ENCODE measurements around the gene EXOC5. TPM values are rescaled to one million over a fixed set of nuclear protein-coding genes. Genes with fewer than 3 reads are reported as not detected.
"Not testable (repeated sequence)": the region's sequence is repeated elsewhere in the genome, so short reads cannot be mapped to it uniquely, and the experiment has no call there.

Gene EXOC5
- total RNA-seq, 2 experiments from 2014 or later: 69.2 to 69.6 TPM

DNA sequence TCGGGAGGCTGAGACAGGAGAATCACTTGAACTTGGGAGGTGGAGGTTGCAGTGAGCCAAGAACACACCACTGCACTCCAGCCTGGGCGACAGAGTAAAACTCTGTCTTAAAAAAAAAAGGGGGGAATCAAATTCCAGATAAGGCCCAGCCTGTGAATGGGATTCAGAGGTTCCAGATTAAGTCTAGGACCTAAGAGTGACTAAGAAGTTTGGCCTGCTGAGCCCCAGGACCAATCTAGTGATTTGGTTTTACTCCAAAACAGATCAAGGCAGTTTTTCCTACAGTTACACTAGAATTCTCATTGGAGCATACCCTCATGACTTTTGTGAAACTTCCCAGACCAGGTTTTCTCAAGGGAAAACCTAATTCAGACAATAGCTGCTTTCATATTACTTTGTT is 22.8 kb downstream of the EXOC5 start:
- CTCF ChIA-PET: no interaction called here
- Mint-ChIP-seq H3K9me3 (ENCODE audit: insufficient read depth) (no peaks in the 10 kb centered on the region), H3K27me3 (ENCODE audit: low read depth) (no peaks in the 10 kb centered on the region), H3K4me1 (ENCODE audit: low read depth) (no peaks in the 10 kb centered on the region), H3K36me3 (ENCODE audit: low read depth) (peaks cover 11% of the 10 kb centered on the region), H3K27ac (no peak overlapping the region), H3K4me3 (no peak overlapping the region)
- no peak for ATAC-seq
- POLR2A ChIA-PET: no interaction called here
- DNase-seq: no peak

GRCh38 chr14:57244106-57244505 is 24.6 kb downstream of the EXOC5 start:
- Mint-ChIP-seq H3K4me1 (ENCODE audit: low read depth) (no peaks in the 10 kb centered on the region), H3K27me3 (ENCODE audit: low read depth) (no peaks in the 10 kb centered on the region), H3K4me3 (no peak overlapping the region), H3K27ac (no peak overlapping the region), H3K9me3 (ENCODE audit: insufficient read depth) (no peaks in the 10 kb centered on the region), H3K36me3 (ENCODE audit: low read depth) (peaks cover 11% of the 10 kb centered on the region)
- ChIA-PET CTCF (interaction anchor here (1.1 to 1.4 kb wide), 2 partner anchors 39 to 45 kb away, joined by 3 read pairs; no protein-coding TSS in a partner anchor), POLR2A (interaction anchor here (0.9 kb wide), 1 partner anchor 25 kb away, joined by 3 read pairs; no protein-coding TSS in a partner anchor)
- no peak for DNase-seq
- no peak for ATAC-seq

GRCh38 chr14:57243320-57243719 is 25.4 kb downstream of the EXOC5 start:
- DNase-seq (no peak), ATAC-seq (no peak)
- Mint-ChIP-seq H3K4me1 (ENCODE audit: low read depth) (no peaks in the 10 kb centered on the region), H3K27ac (no peak overlapping the region), H3K36me3 (ENCODE audit: low read depth) (peaks cover 11% of the 10 kb centered on the region), H3K9me3 (ENCODE audit: insufficient read depth) (no peaks in the 10 kb centered on the region), H3K27me3 (ENCODE audit: low read depth) (no peaks in the 10 kb centered on the region), H3K4me3 (no peak overlapping the region)
- ChIA-PET CTCF (interaction anchor here (1.1 kb wide), 1 partner anchor 46 kb away, joined by 3 read pairs; no protein-coding TSS in a partner anchor), POLR2A (no interaction called here)

DNA sequence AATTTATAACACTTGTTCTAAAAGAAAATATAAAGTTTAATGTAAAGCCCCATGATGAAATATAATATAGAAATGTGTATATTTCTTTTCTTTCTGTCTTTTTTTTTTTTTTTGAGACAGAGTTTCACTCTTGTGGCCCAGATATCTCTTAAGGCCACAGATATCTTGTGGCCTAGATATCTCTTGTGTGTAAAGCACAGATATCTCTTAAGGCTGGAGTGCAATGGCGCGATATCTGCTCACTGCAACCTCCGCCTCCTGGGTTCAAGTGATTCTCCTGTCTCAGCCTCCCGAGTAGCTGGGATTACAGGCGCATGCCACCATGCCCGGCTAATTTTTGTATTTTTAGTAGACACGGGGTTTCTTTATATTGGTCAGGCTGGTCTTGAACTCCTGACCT is 28.6 kb downstream of the EXOC5 start:
- H3K27me3 Mint-ChIP-seq (ENCODE audit: low read depth); ATAC-seq; H3K4me3 Mint-ChIP-seq; H3K9me3 Mint-ChIP-seq (ENCODE audit: insufficient read depth); POLR2A ChIA-PET; DNase-seq; H3K4me1 Mint-ChIP-seq (ENCODE audit: low read depth); CTCF ChIA-PET; H3K27ac Mint-ChIP-seq; H3K36me3 Mint-ChIP-seq (ENCODE audit: low read depth): not testable (repeated sequence)

DNA sequence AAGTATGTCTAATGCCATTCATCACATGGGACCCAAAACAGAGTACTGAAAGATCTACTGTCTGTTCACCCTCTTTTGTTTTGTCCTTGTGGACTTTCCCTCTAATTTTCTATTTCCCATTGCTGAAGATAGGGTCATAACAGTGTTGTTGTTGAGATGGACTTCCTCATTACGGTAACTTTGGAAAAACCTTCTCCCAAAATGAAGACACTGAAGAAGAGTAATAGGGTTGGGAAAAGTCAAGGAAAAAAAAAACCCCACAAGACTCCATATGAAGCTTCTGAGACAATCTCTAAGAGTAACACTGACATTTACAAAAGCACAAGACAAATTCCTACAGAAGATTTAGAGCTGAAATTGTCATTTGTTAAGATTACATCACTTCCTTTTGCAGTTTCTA is 36.7 kb downstream of the EXOC5 start:
- Mint-ChIP-seq H3K4me3 (no peak overlapping the region), H3K27me3 (ENCODE audit: low read depth) (no peaks in the 10 kb centered on the region), H3K36me3 (ENCODE audit: low read depth) (peaks cover 40% of the 10 kb centered on the region), H3K9me3 (ENCODE audit: insufficient read depth) (no peaks in the 10 kb centered on the region), H3K4me1 (ENCODE audit: low read depth) (peaks cover 1% of the 10 kb centered on the region), H3K27ac (no peak overlapping the region)
- ChIA-PET POLR2A (no interaction called here), CTCF (no interaction called here)
- no peak for DNase-seq
- ATAC-seq: no peak

GRCh38 chr14:57228320-57228719 is 40.4 kb downstream of the EXOC5 start:
- H3K9me3 Mint-ChIP-seq (ENCODE audit: insufficient read depth); H3K27me3 Mint-ChIP-seq (ENCODE audit: low read depth); H3K4me1 Mint-ChIP-seq (ENCODE audit: low read depth); CTCF ChIA-PET; POLR2A ChIA-PET; H3K27ac Mint-ChIP-seq; H3K4me3 Mint-ChIP-seq; DNase-seq; ATAC-seq: not testable (repeated sequence)
- peaks cover 49% of the 10 kb centered on the region for H3K36me3 Mint-ChIP-seq (ENCODE audit: low read depth)

- Mint-ChIP-seq H3K9me3 (ENCODE audit: insufficient read depth) (no peaks in the 10 kb centered on the region), H3K4me3 (no peak overlapping the region), H3K27me3 (ENCODE audit: low read depth) (no peaks in the 10 kb centered on the region), H3K27ac (no peak overlapping the region), H3K4me1 (ENCODE audit: low read depth) (peaks cover 1% of the 10 kb centered on the region), H3K36me3 (ENCODE audit: low read depth) (peaks cover 44% of the 10 kb centered on the region)
- ChIA-PET CTCF (no interaction called here), POLR2A (no interaction called here)
- no peak for DNase-seq
- ATAC-seq: no peak
These were observed 41.6 kb downstream of the EXOC5 start for GRCh38 chr14:57227083-57227482.

GRCh38 chr14:57221931-57222330 is 46.8 kb downstream of the EXOC5 start:
- ATAC-seq (no peak), DNase-seq (no peak)
- H3K36me3 Mint-ChIP-seq (ENCODE audit: low read depth): peaks cover 29% of the 10 kb centered on the region
- no peak overlapping the region for H3K27ac Mint-ChIP-seq
- CTCF ChIA-PET: no interaction called here
- H3K4me1 Mint-ChIP-seq (ENCODE audit: low read depth): no peaks in the 10 kb centered on the region
- POLR2A ChIA-PET: interaction anchor here (0.9 kb wide), 1 partner anchor 48 kb away, joined by 4 read pairs; no protein-coding TSS in a partner anchor
- no peak overlapping the region for H3K4me3 Mint-ChIP-seq
- no peaks in the 10 kb centered on the region for H3K9me3 Mint-ChIP-seq (ENCODE audit: insufficient read depth)
- no peaks in the 10 kb centered on the region for H3K27me3 Mint-ChIP-seq (ENCODE audit: low read depth)

DNA sequence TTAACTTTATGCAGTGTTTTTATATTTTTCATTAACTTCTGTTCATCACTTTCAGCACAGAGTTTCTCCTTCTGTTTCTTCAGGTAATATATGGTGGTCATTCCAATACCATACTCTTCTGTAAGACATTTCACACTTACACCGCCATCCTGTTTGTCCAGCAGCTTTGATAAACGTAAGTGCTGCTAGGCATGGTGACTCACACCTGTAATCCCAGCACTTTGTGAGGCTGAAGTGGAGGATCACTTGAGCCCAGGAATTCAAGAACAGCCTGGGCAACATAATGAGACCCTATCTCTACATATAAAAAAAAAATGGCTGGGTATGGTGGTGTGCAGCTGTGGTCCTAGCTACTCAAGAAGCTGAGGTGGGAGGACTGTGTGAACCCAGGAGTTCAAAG is 55.8 kb downstream of the EXOC5 start:
- Mint-ChIP-seq H3K4me3 (no peak overlapping the region), H3K4me1 (ENCODE audit: low read depth) (no peaks in the 10 kb centered on the region), H3K36me3 (ENCODE audit: low read depth) (peaks cover 45% of the 10 kb centered on the region), H3K27me3 (ENCODE audit: low read depth) (no peaks in the 10 kb centered on the region), H3K9me3 (ENCODE audit: insufficient read depth) (no peaks in the 10 kb centered on the region), H3K27ac (no peak overlapping the region)
- ChIA-PET POLR2A (no interaction called here), CTCF (no interaction called here)
- ATAC-seq (no peak), DNase-seq (no peak)

DNA sequence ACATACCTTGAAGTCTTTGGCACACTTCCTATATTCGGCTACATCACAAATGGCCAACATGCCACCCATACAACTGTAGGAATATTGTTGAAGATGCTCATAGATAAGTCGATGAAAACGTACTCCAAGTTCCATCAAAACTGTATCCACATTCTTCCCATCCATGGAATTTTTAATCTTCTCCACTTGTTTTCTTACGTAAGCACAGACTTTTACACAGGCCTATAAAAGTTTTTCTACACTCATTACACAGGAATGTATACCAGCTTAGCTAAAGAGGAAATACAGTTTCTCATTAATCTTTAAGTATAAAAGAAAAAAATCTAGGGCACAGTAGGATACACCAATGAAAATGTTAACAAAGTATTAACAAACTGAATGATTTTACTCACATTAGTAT is 59.1 kb downstream of the EXOC5 start:
- Mint-ChIP-seq H3K9me3 (ENCODE audit: insufficient read depth) (no peaks in the 10 kb centered on the region), H3K4me3 (no peak overlapping the region), H3K27me3 (ENCODE audit: low read depth) (no peaks in the 10 kb centered on the region), H3K36me3 (ENCODE audit: low read depth) (peaks cover 30% of the 10 kb centered on the region), H3K4me1 (ENCODE audit: low read depth) (no peaks in the 10 kb centered on the region), H3K27ac (no peak overlapping the region)
- DNase-seq (no peak), ATAC-seq (no peak)
- ChIA-PET CTCF (no interaction called here), POLR2A (no interaction called here)

GRCh38 chr14:57205938-57206337 is 62.8 kb downstream of the EXOC5 start:
- DNase-seq (no peak), ATAC-seq (no peak)
- Mint-ChIP-seq H3K9me3 (ENCODE audit: insufficient read depth) (no peaks in the 10 kb centered on the region), H3K27ac (no peak overlapping the region), H3K4me1 (ENCODE audit: low read depth) (no peaks in the 10 kb centered on the region), H3K4me3 (no peak overlapping the region), H3K36me3 (ENCODE audit: low read depth) (peaks cover 15% of the 10 kb centered on the region), H3K27me3 (ENCODE audit: low read depth) (no peaks in the 10 kb centered on the region)
- CTCF ChIA-PET: interaction anchor here (1.0 kb wide), 1 partner anchor 88 kb away, joined by 3 read pairs; no protein-coding TSS in a partner anchor
- POLR2A ChIA-PET: no interaction called here

GRCh38 chr14:57202672-57203071 is 66.0 kb downstream of the EXOC5 start:
- H3K9me3 Mint-ChIP-seq (ENCODE audit: insufficient read depth); POLR2A ChIA-PET; ATAC-seq; H3K4me1 Mint-ChIP-seq (ENCODE audit: low read depth); DNase-seq; H3K36me3 Mint-ChIP-seq (ENCODE audit: low read depth); H3K27me3 Mint-ChIP-seq (ENCODE audit: low read depth); H3K27ac Mint-ChIP-seq; H3K4me3 Mint-ChIP-seq: not testable (repeated sequence)
- CTCF ChIA-PET: interaction anchor here (1.6 kb wide), 1 partner anchor 16 kb away, joined by 3 read pairs; no protein-coding TSS in a partner anchor

DNA sequence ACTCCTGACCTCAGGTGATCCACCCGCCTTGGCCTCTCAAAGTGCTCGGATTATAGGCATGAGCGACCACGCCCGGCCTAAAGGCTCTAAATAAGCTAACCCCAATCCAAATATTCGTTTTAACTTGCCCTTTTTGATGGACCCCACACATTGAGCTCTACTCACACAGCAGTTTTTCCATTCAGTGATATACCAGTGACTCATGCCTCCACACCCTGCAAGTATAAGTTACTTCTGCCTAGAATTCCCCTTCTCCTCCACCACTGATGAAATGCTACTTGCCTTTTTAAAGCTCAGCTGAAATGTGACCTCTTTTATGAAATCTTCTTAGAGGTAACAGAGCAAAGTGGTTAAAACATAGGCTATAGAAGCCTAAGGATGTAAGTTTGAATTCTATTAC is 68.8 kb downstream of the EXOC5 start:
- no peak for DNase-seq
- no peaks in the 10 kb centered on the region for H3K36me3 Mint-ChIP-seq (ENCODE audit: low read depth)
- H3K4me3 Mint-ChIP-seq: no peak overlapping the region
- H3K9me3 Mint-ChIP-seq (ENCODE audit: insufficient read depth): no peaks in the 10 kb centered on the region
- ATAC-seq: no peak
- H3K27me3 Mint-ChIP-seq (ENCODE audit: low read depth): peaks cover 11% of the 10 kb centered on the region
- POLR2A ChIA-PET: no interaction called here
- no peaks in the 10 kb centered on the region for H3K4me1 Mint-ChIP-seq (ENCODE audit: low read depth)
- no peak overlapping the region for H3K27ac Mint-ChIP-seq
- CTCF ChIA-PET: interaction anchor here (1.3 kb wide), 1 partner anchor 709 kb away, joined by 5 read pairs; no protein-coding TSS in a partner anchor
